Smooth muscle cell (in vitro differentiated cells): ENCODE measurements around the gene B3GNT9. TPM values are rescaled to one million over a fixed set of nuclear protein-coding genes. Genes with fewer than 3 reads are reported as not detected.

Experiments
- DNase-seq: peaks from one replicate; lab custom pipeline; 2025; ENCODE audit not compliant: unreplicated experiment; lab: John Stamatoyannopoulos, UW
- H2AFZ ChIP-seq: fragments of 200-600 bp; sonication (generic); 2 replicates; pipeline ENCODE4 v1.6.0; 2016; ENCODE audit warnings: antibody characterized with exemption, low read depth, mild to moderate bottlenecking
- H3F3A ChIP-seq: fragments of 200-600 bp; sonication (generic); 2 replicates; pipeline ENCODE4 v1.6.0; 2017; ENCODE audit warnings: antibody characterized with exemption, low read depth
- H3K27ac ChIP-seq: fragments of 200-600 bp; sonication (generic); 2 replicates; pipeline ENCODE4 v1.5.1; 2016; ENCODE audit warnings: low read depth, mild to moderate bottlenecking
- H3K27me3 ChIP-seq: fragments of 200-600 bp; sonication (generic); 2 replicates; pipeline ENCODE4 v1.6.1; 2016; ENCODE audit warnings: low read depth, mild to moderate bottlenecking
- H3K36me3 ChIP-seq: fragments of 200-600 bp; sonication (generic); 2 replicates; pipeline ENCODE4 v1.5.1; 2016; ENCODE audit warnings: low read depth
- H3K4me1 ChIP-seq: fragments of 200-600 bp; sonication (generic); 2 replicates; pipeline ENCODE4 v1.5.1; 2016; ENCODE audit warnings: low read depth
- H3K4me2 ChIP-seq: fragments of 200-600 bp; sonication (generic); 2 replicates; pipeline ENCODE4 v1.6.0; 2016; ENCODE audit warnings: mild to moderate bottlenecking
- H3K4me3 ChIP-seq: fragments of 200-600 bp; sonication (generic); 2 replicates; pipeline ENCODE4 v1.5.1; 2016; ENCODE audit warnings: mild to moderate bottlenecking
- H3K79me2 ChIP-seq: fragments of 200-600 bp; sonication (generic); 2 replicates; pipeline ENCODE4 v1.6.0; 2016; ENCODE audit warnings: low read depth, mild to moderate bottlenecking
- H3K9ac ChIP-seq: fragments of 200-600 bp; sonication (generic); 2 replicates; pipeline ENCODE4 v1.6.0; 2016; ENCODE audit warnings: low read depth
- H3K9me3 ChIP-seq: fragments of 200-600 bp; sonication (generic); replicated peaks from 2 replicates; pipeline ENCODE4 v1.5.1; 2016; ENCODE audit warnings: low read depth
- H4K20me1 ChIP-seq: fragments of 200-600 bp; sonication (generic); 2 replicates; pipeline ENCODE4 v1.6.0; 2016; ENCODE audit warnings: low read depth
- CTCF ChIP-seq: fragments of 200-600 bp; sonication (generic); IDR thresholded peaks from 2 replicates; pipeline ENCODE4 v1.5.1; 2017; ENCODE audit warnings: borderline replicate concordance, mild to moderate bottlenecking, antibody characterized with exemption; ENCODE audit not compliant: insufficient read depth, poor library complexity, severe bottlenecking
- WGBS: methylation state at CpG from one replicate; pipeline ENCODE4 v1.1.7; 2016; ENCODE audit warnings: low lambda C conversion rate; 5-methylcytosine and 5-hydroxymethylcytosine counted together
- polyA plus RNA-seq: library from polyadenylated mRNA; unstranded; fragments of >200 nt; fragmentation: Nextera tagmentation; extraction: Ambion mirVana; gene quantifications from 2 replicates; pipeline ENCODE4 v1.2.1, GENCODE V29; 2016
- total RNA-seq: library from RNA; depleted of rRNA; stranded (reverse); fragments of >200 nt; gene quantifications from 2 replicates; pipeline ENCODE4 v1.2.3, GENCODE V29; 2014

B3GNT9 gene
- total and polyA plus RNA-seq, 2 experiments from 2014 or later: 29.9 to 39.3 TPM

GRCh38 chr16:67108931-67109406 lies 41.8 kb downstream of the B3GNT9 start:
- Histone ChIP-seq H3K4me1 (peaks cover 14% of the 10 kb centered on the region), H3K9ac (peak overlapping the region; percentile 72)
- 69% methylated on average over 18 of the region's 18 CpGs for WGBS

GRCh38 chr16:67108489-67108888 lies 42.3 kb downstream of the B3GNT9 start:
- no peak for TF ChIP-seq CTCF
- Histone ChIP-seq H3K27me3 (no peaks in the 10 kb centered on the region), H3F3A (no peaks in the 10 kb centered on the region), H3K4me2 (no peak overlapping the region), H3K36me3 (no peaks in the 10 kb centered on the region), H3K27ac (peak overlapping the region; percentile 63), H3K79me2 (peaks cover 30% of the 10 kb centered on the region), H2AFZ (no peak overlapping the region), H3K4me1 (peaks cover 14% of the 10 kb centered on the region), H3K4me3 (no peak overlapping the region), H3K9ac (no peak overlapping the region), H4K20me1 (no peaks in the 10 kb centered on the region), H3K9me3 (no peaks in the 10 kb centered on the region)
- 96% methylated on average over 6 of the region's 6 CpGs for WGBS
- no peak for DNase-seq

More at GRCh38 chr16:67108931-67109406, 41.8 kb downstream of the B3GNT9 start:
- H3K4me3 ChIP-seq: peak overlapping the region; percentile 81
- peaks cover 34% of the 10 kb centered on the region for H3K79me2 ChIP-seq
- DNase-seq: no peak
- peak overlapping the region; percentile 93 for H3K4me2 ChIP-seq
- no peaks in the 10 kb centered on the region for H3K9me3 ChIP-seq
- no peaks in the 10 kb centered on the region for H3K36me3 ChIP-seq
- H3K27ac ChIP-seq: peak overlapping the region; percentile 63
- peak overlapping the region; percentile 22 for H2AFZ ChIP-seq
- no peaks in the 10 kb centered on the region for H3K27me3 ChIP-seq
- H3F3A ChIP-seq: no peaks in the 10 kb centered on the region
- no peak for TF ChIP-seq CTCF
- no peaks in the 10 kb centered on the region for H4K20me1 ChIP-seq

GRCh38 chr16:67105881-67106280 lies 44.9 kb downstream of the B3GNT9 start:
- no peak overlapping the region for H3K4me3 ChIP-seq
- H3F3A ChIP-seq: peaks cover 10% of the 10 kb centered on the region
- no peaks in the 10 kb centered on the region for H3K9me3 ChIP-seq
- H3K4me1 ChIP-seq: peaks cover 12% of the 10 kb centered on the region
- peaks cover 11% of the 10 kb centered on the region for H3K79me2 ChIP-seq
- no peaks in the 10 kb centered on the region for H3K27me3 ChIP-seq
- TF ChIP-seq CTCF: no peak
- no peaks in the 10 kb centered on the region for H3K36me3 ChIP-seq
- H3K4me2 ChIP-seq: no peak overlapping the region
- H2AFZ ChIP-seq: no peak overlapping the region
- H4K20me1 ChIP-seq: peaks cover 7% of the 10 kb centered on the region
- no peak overlapping the region for H3K27ac ChIP-seq
- 76% methylated on average over 5 of the region's 5 CpGs for WGBS
- no peak overlapping the region for H3K9ac ChIP-seq
- no peak for DNase-seq

- no peak overlapping the region for H3K9ac ChIP-seq
- H3K4me2 ChIP-seq: no peak overlapping the region
- H3K27ac ChIP-seq: no peak overlapping the region
- H3K4me1 ChIP-seq: peaks cover 8% of the 10 kb centered on the region
- no peak overlapping the region for H3K4me3 ChIP-seq
- no peak for TF ChIP-seq CTCF
- H3K27me3 ChIP-seq: no peaks in the 10 kb centered on the region
- peaks cover 13% of the 10 kb centered on the region for H4K20me1 ChIP-seq
- H2AFZ ChIP-seq: no peak overlapping the region
- no peaks in the 10 kb centered on the region for H3K36me3 ChIP-seq
- H3F3A ChIP-seq: peaks cover 10% of the 10 kb centered on the region
- peaks cover 4% of the 10 kb centered on the region for H3K79me2 ChIP-seq
- WGBS: 95% methylated on average over 2 of the region's 2 CpGs
- no peaks in the 10 kb centered on the region for H3K9me3 ChIP-seq
- no peak for DNase-seq
Observed at GRCh38 chr16:67105246-67105645, 45.6 kb downstream of the B3GNT9 start.
